GM18508 (cell line): ENCODE data around the gene CPNE5.

Experiments
- ATAC-seq: cut with Tn5 transposase; IDR thresholded peaks from one replicate; pipeline ENCODE4 v1.9.1; 2021; ENCODE audit warnings: moderate number of reproducible peaks; ENCODE audit not compliant: insufficient read depth, unreplicated experiment

CPNE5 gene

GRCh38 chr6:36837022-36837339 is 2.3 kb downstream of the CPNE5 start:
- no peak for ATAC-seq

- no peak for ATAC-seq
Measured at GRCh38 chr6:36836111-36837021, 2.9 kb downstream of the CPNE5 start.

- ATAC-seq: no peak
Measured at GRCh38 chr6:36834576-36835341, 4.5 kb downstream of the CPNE5 start.

- ATAC-seq: no peak
Measured at GRCh38 chr6:36833182-36833789, 6.0 kb downstream of the CPNE5 start.

GRCh38 chr6:36832313-36832712 is 6.9 kb downstream of the CPNE5 start:
- no peak for ATAC-seq

- no peak for ATAC-seq
Measured at GRCh38 chr6:36830577-36830976, 8.7 kb downstream of the CPNE5 start.

GRCh38 chr6:36829919-36830544 is 9.2 kb downstream of the CPNE5 start:
- ATAC-seq: no peak

- no peak for ATAC-seq
Measured at GRCh38 chr6:36827261-36828079, 11.8 kb downstream of the CPNE5 start.

- ATAC-seq: no peak
Measured at GRCh38 chr6:36826520-36827227, 12.6 kb downstream of the CPNE5 start.

- ATAC-seq: no peak
Measured at GRCh38 chr6:36825994-36826393, 13.2 kb downstream of the CPNE5 start.

- no peak for ATAC-seq
Measured at GRCh38 chr6:36825452-36825851, 13.8 kb downstream of the CPNE5 start.

GRCh38 chr6:36824253-36824652 is 15.0 kb downstream of the CPNE5 start:
- no peak for ATAC-seq

GRCh38 chr6:36823421-36824096 is 15.7 kb downstream of the CPNE5 start:
- no peak for ATAC-seq

- ATAC-seq: no peak
Measured at GRCh38 chr6:36822506-36823269, 16.6 kb downstream of the CPNE5 start.

GRCh38 chr6:36821581-36822335 is 17.5 kb downstream of the CPNE5 start:
- ATAC-seq: no peak

- no peak for ATAC-seq
Measured at GRCh38 chr6:36820700-36821580, 18.3 kb downstream of the CPNE5 start.
